K562 (cell line): Measurements from ENCODE around the gene MAP4. TPM values are rescaled to one million over a fixed set of nuclear protein-coding genes. Genes with fewer than 3 reads are reported as not detected.

Experiments
- E2F3 ChIP-seq: fragments of 250-450 bp; sonication (Bioruptor Pico); IDR thresholded peaks from 2 replicates; pipeline ENCODE4 v1.4.0; 2020; ENCODE audit warnings: mild to moderate bottlenecking
- FOXJ2 ChIP-seq: fragments of 200-800 bp; sonication (Bioruptor generic); IDR thresholded peaks from 2 replicates; pipeline ENCODE4 v1.6.1; 2016; ENCODE audit warnings: missing genetic modification characterization, missing compliant biosample characterization
- MEF2A ChIP-seq: IDR thresholded peaks from 2 replicates; pipeline ENCODE4 v1.6.1; 2011; ENCODE audit warnings: low read depth, mild to moderate bottlenecking, low read length, moderate library complexity; ENCODE audit not compliant: control insufficient read depth
- SMARCB1 ChIP-seq: IDR thresholded peaks from 2 replicates; pipeline ENCODE4 v1.6.1; 2011; ENCODE audit warnings: improper control_type of control experiment, low read depth; ENCODE audit not compliant: insufficient read length
- SP1 ChIP-seq: sonication (generic); formaldehyde crosslinking; IDR thresholded peaks from 2 replicates; pipeline ENCODE4 v1.8.1; 2022; ENCODE audit warnings: mild to moderate bottlenecking, missing genetic modification reagents
- YY1 ChIP-seq, 3 experiments: IDR thresholded peaks; 2 replicates each; pipeline ENCODE4 v1.6.1; 2011; ENCODE audit warnings: low read length in 2 of 3, mild to moderate bottlenecking in 2 of 3, moderate library complexity in 2 of 3, borderline replicate concordance in 1 of 3, control low read depth in 1 of 3, low read depth in 1 of 3; ENCODE audit not compliant: insufficient read depth in 3 of 3, insufficient replicate concordance in 2 of 3, control insufficient read depth in 1 of 3, insufficient read length in 1 of 3; ENCODE audit errors: extremely low read depth in 1 of 3
- ZEB2 ChIP-seq: fragments of 450-650 bp; IDR thresholded peaks from 2 replicates; pipeline ENCODE4 v1.6.1; 2016
- ZNF316 ChIP-seq: fragments of 450-650 bp; IDR thresholded peaks from 2 replicates; pipeline ENCODE4 v1.6.1; 2016
- ZNF445 ChIP-seq: fragments of 250-450 bp; sonication (Bioruptor Pico); IDR thresholded peaks from 2 replicates; pipeline ENCODE4 v1.4.0; 2020; ENCODE audit warnings: low read depth, mild to moderate bottlenecking, moderate library complexity
- ZNF76 ChIP-seq: fragments of 250-450 bp; sonication (Bioruptor Pico); IDR thresholded peaks from 2 replicates; pipeline ENCODE4 v1.4.0; 2020; ENCODE audit warnings: mild to moderate bottlenecking, moderate library complexity, borderline replicate concordance
- polyA plus RNA-seq, 8 experiments: library from polyadenylated mRNA; depleted of rRNA in 4 of 8; stranded (reverse) in 5 of 8; unstranded in 3 of 8; fragments of >200 nt; fragmentation: Nextera tagmentation in 2 of 8; fragmentation: Illumina TruSeq in 1 of 8; extraction: Ambion mirVana in 2 of 8; extraction: Trizol in 1 of 8; gene quantifications; 2 replicates each; pipeline versions ENCODE4 v1.2.1 to v1.2.3, GENCODE V29; 2011 to 2014; ENCODE audit warnings: inconsistent platforms in 1 of 8, missing spikeins in 1 of 8
- total RNA-seq, 7 experiments: library from RNA; depleted of rRNA in 6 of 7; stranded (reverse); fragments of >200 nt in 6 of 7; fragmentation: Illumina TruSeq in 2 of 7; extraction: Trizol in 2 of 7; gene quantifications; 2 replicates each; pipeline versions ENCODE4 v1.2.1 to v1.2.3, GENCODE V29; 2011 to 2021; ENCODE audit warnings: low replicate concordance in 1 of 7

Gene MAP4
- total and polyA plus RNA-seq, 9 of the 15 experiments (the other 6 are each of a cell fraction or from before 2014, with no cell fraction given) = 13.3 to 141 (median 36.8) TPM

DNA sequence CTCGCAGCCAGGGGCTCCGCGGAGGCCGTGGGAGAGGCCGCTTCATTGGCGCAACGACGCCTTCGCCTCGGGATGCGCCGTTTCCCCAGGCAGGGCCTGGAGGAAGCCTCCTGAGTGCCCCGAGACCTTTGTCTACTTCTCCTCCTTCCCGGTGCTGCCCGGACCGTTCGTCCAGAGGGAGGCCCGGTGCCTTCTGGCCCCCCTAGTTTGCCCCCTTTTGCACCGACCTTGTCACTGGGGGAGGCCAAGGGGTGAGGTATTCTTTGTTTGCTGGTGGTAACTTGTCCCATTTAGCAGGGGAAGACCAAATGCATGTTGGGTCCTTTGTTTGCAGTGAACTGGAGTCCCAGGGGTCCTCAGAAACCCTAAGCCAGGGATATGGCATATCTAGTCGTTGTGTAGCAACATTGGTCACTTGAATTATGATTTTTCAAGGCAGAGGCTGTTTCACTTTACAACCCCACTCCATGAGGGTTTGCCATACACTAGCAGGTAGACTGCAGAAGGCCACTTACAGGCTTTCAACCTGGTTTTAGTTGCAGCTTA, 212.7 kb downstream of the MAP4 start (continued):
- no peak for TF ChIP-seq E2F3 (CRISPR knock-in tag)
- TF ChIP-seq ZNF76 (CRISPR knock-in tag) = 0 out of 2 replicates have a peak, but pooled peaks have one; percentile 47
- TF ChIP-seq SP1 = peak; percentile 47; the same call in 1 of the 2 replicates
- TF ChIP-seq ZEB2 = no peak
- TF ChIP-seq FOXJ2 (tag) = 0 out of 2 replicates have a peak, but pooled peaks have one; percentile 27
- TF ChIP-seq MEF2A = no peak
- peak in 1 of 3 experiments; percentile 42 for TF ChIP-seq YY1 (IDR thresholded peaks at IDR 0.05; ENCODE audit: borderline replicate concordance in 1 of 3, control insufficient read depth in 1 of 3, extremely low read depth in 1 of 3, insufficient read depth in 3 of 3, insufficient read length in 1 of 3, insufficient replicate concordance in 2 of 3, low read depth in 1 of 3, low read length in 2 of 3)
- no peak for TF ChIP-seq ZNF316
- no peak for TF ChIP-seq SMARCB1
- no peak for TF ChIP-seq ZNF445 (CRISPR knock-in tag)
